HepG2 (cell line): ENCODE results near the gene COASY.

Experiments
- SRSF4 ChIP-seq: fragments of 200-400 bp; formaldehyde crosslinking; IDR thresholded peaks from one replicate; pipeline ENCODE4 v1.6.1; 2018; ENCODE audit warnings: mild to moderate bottlenecking, low read depth, low read length, moderate library complexity; ENCODE audit not compliant: poor library complexity, severe bottlenecking
- ZFP41 ChIP-seq: sonication (generic); formaldehyde crosslinking; IDR thresholded peaks from 2 replicates; pipeline ENCODE4 v1.4.0; 2020; ENCODE audit warnings: mild to moderate bottlenecking, missing genetic modification reagents, borderline replicate concordance
- TF ChIP-seq, protein P1 (sequence below): sonication (generic); formaldehyde crosslinking; IDR thresholded peaks from 2 replicates; pipeline ENCODE4 v1.5.0; 2020; ENCODE audit warnings: mild to moderate bottlenecking, missing genetic modification reagents, moderate library complexity
- TF ChIP-seq, protein P2 (sequence below): sonication (generic); formaldehyde crosslinking; IDR thresholded peaks from 2 replicates; pipeline ENCODE4 v1.4.0; 2020; ENCODE audit warnings: missing genetic modification reagents

DNA sequence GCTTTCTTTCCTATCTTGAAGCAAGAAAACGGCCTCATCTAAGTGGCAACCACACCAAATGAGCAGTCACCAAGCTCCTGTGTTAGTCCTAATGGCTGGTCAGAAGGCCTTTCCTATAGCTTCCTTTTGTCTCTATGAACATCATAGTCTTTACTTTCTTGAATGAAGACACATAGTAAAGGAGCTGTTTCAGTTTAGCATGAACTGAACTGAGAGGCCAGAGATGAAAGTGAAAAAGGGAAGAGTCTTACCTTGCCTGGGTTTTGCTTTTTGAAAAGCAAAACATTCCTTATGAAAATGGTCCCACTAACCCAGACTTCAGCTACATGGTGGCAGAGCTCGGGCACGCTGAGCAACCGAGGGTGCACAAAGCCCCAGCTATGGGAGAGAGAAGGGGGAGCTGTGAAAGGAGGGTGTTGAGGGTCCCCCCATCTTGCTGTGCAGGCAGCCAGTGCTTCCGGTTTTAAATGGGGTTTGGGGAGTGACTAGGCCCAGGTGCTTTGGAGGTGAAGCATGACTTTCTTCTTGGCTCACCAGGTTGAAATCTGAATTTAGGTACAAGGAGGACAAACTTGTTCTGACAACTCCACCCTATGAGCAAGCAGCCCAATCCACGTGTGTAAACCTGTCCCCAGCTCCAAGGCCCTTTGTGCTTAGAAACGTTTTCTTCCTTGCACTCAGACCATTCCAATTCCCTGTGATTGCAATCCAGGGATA lies 24.7 kb downstream of the COASY start:
- TF ChIP-seq SRSF4 (no peak), ZFP41 (CRISPR knock-in tag) (no peak)
- TF ChIP-seq, protein P1, sequence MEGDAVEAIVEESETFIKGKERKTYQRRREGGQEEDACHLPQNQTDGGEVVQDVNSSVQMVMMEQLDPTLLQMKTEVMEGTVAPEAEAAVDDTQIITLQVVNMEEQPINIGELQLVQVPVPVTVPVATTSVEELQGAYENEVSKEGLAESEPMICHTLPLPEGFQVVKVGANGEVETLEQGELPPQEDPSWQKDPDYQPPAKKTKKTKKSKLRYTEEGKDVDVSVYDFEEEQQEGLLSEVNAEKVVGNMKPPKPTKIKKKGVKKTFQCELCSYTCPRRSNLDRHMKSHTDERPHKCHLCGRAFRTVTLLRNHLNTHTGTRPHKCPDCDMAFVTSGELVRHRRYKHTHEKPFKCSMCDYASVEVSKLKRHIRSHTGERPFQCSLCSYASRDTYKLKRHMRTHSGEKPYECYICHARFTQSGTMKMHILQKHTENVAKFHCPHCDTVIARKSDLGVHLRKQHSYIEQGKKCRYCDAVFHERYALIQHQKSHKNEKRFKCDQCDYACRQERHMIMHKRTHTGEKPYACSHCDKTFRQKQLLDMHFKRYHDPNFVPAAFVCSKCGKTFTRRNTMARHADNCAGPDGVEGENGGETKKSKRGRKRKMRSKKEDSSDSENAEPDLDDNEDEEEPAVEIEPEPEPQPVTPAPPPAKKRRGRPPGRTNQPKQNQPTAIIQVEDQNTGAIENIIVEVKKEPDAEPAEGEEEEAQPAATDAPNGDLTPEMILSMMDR (CRISPR knock-in tag): no peak
- TF ChIP-seq, protein P2, sequence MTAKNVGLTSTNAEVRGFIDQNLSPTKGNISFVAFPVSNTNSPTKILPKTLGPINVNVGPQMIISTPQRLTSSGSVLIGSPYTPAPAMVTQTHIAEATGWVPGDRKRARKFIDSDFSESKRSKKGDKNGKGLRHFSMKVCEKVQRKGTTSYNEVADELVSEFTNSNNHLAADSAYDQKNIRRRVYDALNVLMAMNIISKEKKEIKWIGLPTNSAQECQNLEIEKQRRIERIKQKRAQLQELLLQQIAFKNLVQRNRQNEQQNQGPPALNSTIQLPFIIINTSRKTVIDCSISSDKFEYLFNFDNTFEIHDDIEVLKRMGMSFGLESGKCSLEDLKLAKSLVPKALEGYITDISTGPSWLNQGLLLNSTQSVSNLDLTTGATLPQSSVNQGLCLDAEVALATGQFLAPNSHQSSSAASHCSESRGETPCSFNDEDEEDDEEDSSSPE: no peak
